Vagina (tissue), 2 donors: ENCODE results near the gene AFAP1.

Source experiments
- POLR2A ChIP-seq, 2 donors: fragments of 450-650 bp; IDR thresholded peaks; one replicate each; pipeline ENCODE4 v1.6.1; 2017; ENCODE audit warnings: antibody characterized with exemption in 2 of 2, mild to moderate bottlenecking in 2 of 2, moderate library complexity in 2 of 2
- POLR2AphosphoS5 ChIP-seq, 2 donors: sonication (generic); formaldehyde crosslinking; IDR thresholded peaks; one replicate each; pipeline ENCODE4 v1.9.0; 2017; ENCODE audit warnings: antibody characterized with exemption in 2 of 2, mild to moderate bottlenecking in 2 of 2, low read depth in 1 of 2; ENCODE audit not compliant: insufficient read depth in 1 of 2
- TF ChIP-seq, protein P1 (sequence below), 3 experiments: fragments of 450-650 bp in 2 of 3; fragments of 200-600 bp in 1 of 3; sonication (generic) in 1 of 3; IDR thresholded peaks; one replicate each; pipeline ENCODE4 v1.5.1; 2017 to 2019; ENCODE audit warnings: antibody characterized with exemption in 3 of 3, mild to moderate bottlenecking in 2 of 3, moderate library complexity in 2 of 3

DNA sequence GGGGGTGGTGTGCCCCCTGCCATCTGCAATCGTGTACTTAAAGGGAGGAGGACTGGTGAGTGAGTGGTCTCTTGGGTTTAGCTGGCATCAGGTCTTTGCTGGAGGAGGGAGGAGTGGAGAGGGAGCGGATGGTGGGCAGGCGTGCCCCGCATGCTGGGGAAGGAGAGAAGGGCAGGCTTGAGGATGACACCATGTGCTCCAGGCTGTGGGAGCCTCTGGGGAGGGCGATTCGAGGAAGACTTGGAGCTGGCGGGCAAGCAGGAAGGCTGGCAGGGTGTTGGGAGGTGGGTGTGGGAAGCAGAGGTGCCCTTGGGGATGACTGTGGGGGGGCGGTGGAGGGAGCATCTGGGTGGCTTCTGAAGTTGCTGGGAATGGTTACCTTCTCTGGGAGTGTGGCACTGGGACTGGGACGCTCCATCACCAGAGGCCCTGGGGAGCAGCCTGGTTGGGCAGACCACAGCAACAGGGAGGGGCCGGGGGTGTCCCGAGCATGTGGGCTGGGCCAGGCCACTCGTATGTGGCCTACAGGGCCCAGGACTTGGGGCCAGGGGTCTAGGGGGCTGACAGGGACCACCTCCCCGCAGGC lies 30.8 kb upstream of the AFAP1 start:
- TF ChIP-seq POLR2A (IDR thresholded peaks at IDR 0.05), result no peak
- TF ChIP-seq, protein P1, sequence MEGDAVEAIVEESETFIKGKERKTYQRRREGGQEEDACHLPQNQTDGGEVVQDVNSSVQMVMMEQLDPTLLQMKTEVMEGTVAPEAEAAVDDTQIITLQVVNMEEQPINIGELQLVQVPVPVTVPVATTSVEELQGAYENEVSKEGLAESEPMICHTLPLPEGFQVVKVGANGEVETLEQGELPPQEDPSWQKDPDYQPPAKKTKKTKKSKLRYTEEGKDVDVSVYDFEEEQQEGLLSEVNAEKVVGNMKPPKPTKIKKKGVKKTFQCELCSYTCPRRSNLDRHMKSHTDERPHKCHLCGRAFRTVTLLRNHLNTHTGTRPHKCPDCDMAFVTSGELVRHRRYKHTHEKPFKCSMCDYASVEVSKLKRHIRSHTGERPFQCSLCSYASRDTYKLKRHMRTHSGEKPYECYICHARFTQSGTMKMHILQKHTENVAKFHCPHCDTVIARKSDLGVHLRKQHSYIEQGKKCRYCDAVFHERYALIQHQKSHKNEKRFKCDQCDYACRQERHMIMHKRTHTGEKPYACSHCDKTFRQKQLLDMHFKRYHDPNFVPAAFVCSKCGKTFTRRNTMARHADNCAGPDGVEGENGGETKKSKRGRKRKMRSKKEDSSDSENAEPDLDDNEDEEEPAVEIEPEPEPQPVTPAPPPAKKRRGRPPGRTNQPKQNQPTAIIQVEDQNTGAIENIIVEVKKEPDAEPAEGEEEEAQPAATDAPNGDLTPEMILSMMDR (IDR thresholded peaks at IDR 0.05), result no peak
- no peak for TF ChIP-seq POLR2AphosphoS5 (IDR thresholded peaks at IDR 0.05; ENCODE audit: insufficient read depth in 1 of 2, low read depth in 1 of 2)
